Subcutaneous abdominal adipose tissue (tissue), 5 donors: ENCODE measurements around the gene ACER3.

Experiments used
- H3K27ac ChIP-seq: one replicate; pipeline ENCODE4 v1.7.0; 2013; ENCODE audit warnings: low read depth, mild to moderate bottlenecking, inconsistent platforms, low read length, moderate library complexity
- H3K27me3 ChIP-seq, 5 donors: one replicate each; pipeline ENCODE4 v1.7.0; 2013; ENCODE audit warnings: low read length in 5 of 5, inconsistent platforms in 1 of 5; ENCODE audit not compliant: control insufficient read depth in 5 of 5, insufficient read depth in 4 of 5
- H3K36me3 ChIP-seq, 5 donors: one replicate each; pipeline ENCODE4 v1.7.0; 2013; ENCODE audit warnings: low read length in 5 of 5; ENCODE audit not compliant: control insufficient read depth in 5 of 5, insufficient read depth in 5 of 5
- H3K4me1 ChIP-seq, 5 donors: one replicate each; pipeline ENCODE4 v1.7.0; 2013; ENCODE audit warnings: low read length in 5 of 5, mild to moderate bottlenecking in 3 of 5, moderate library complexity in 1 of 5; ENCODE audit not compliant: control insufficient read depth in 5 of 5, insufficient read depth in 5 of 5
- H3K4me3 ChIP-seq, 5 donors: one replicate each; pipeline ENCODE4 v1.7.0; 2013; ENCODE audit warnings: low read length in 5 of 5, low read depth in 1 of 5
- H3K9ac ChIP-seq, 5 donors: one replicate each; pipeline ENCODE4 v1.7.0; 2013; ENCODE audit warnings: low read length in 5 of 5, mild to moderate bottlenecking in 4 of 5, moderate library complexity in 3 of 5
- H3K9me3 ChIP-seq, 5 donors: one replicate each; pipeline ENCODE4 v1.7.0; 2013; ENCODE audit warnings: low read length in 5 of 5; ENCODE audit not compliant: control insufficient read depth in 5 of 5
- donor health status: healthy.
- donor health status: healthy.
- donor health status: healthy.
- donor health status: healthy.
- donor health status: healthy.

The ACER3 gene

DNA sequence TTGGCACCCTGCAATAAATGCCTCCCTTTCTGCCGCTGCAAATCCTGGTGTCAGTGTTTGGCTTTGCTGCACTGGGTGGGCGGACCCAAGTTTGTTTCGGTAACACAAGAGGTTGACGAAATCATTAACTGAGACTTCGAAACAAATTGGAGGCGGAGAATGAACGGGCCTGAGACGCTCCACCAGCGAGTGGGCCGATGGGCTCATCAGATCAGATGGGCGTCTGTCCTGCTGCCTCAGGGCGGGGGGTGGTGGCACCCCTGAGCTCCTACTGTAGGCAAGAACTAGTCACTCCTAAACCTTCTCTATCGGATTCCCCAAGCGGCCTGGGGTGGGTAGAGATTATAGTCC lies 205.1 kb downstream of the ACER3 start:
- Histone ChIP-seq H3K27me3 (peaks cover 0 to 4% (median 0%) of the 10 kb centered on the region in 5 donors), H3K4me1 (peaks cover 0 to 25% (median 19%) of the 10 kb centered on the region in 5 donors), H3K36me3 (no peaks in the 10 kb centered on the region), H3K9me3 (peaks cover 0 to 6% (median 0%) of the 10 kb centered on the region in 5 donors), H3K27ac (peak overlapping the region; percentile 79), H3K4me3 (peak overlapping the region; percentile 68 to 75 (median 70)), H3K9ac (peak overlapping the region in 4 of 5 donors; percentile 70 to 87 (median 85))

- Histone ChIP-seq H3K36me3 (no peaks in the 10 kb centered on the region), H3K9ac (peak within 1 kb of the TSS in 4 of 5 donors; percentile 70 to 87 (median 85)), H3K4me3 (peak within 1 kb of the TSS; percentile 68 to 75 (median 70)), H3K27me3 (peaks cover 0 to 4% (median 0%) of the 10 kb centered on the region in 5 donors), H3K27ac (peak within 1 kb of the TSS; percentile 79), H3K4me1 (peaks cover 0 to 25% (median 19%) of the 10 kb centered on the region in 5 donors), H3K9me3 (peaks cover 0 to 6% (median 0%) of the 10 kb centered on the region in 5 donors)
Observed at GRCh38 chr11:77066229-77067042, 205.7 kb downstream of the ACER3 start, which contains the start of gene CAPN5. CAPN5 (plus strand) TSS chr11:77066971; CDS start chr11:77084887, 17,916 bp downstream.

- peaks cover 0 to 4% (median 0%) of the 10 kb centered on the region in 5 donors for H3K27me3 ChIP-seq
- peak overlapping the region in 2 of 5 donors; percentile 66 to 68 for H3K4me3 ChIP-seq
- H3K9me3 ChIP-seq, result no peaks in the 10 kb centered on the region
- H3K36me3 ChIP-seq, result no peaks in the 10 kb centered on the region
- peaks cover 5 to 38% (median 31%) of the 10 kb centered on the region in 5 donors for H3K4me1 ChIP-seq
- no peak overlapping the region for H3K27ac ChIP-seq
- peak overlapping the region in 2 of 5 donors; percentile 13 to 44 for H3K9ac ChIP-seq
Observed at GRCh38 chr11:77067861-77068443, 207.2 kb downstream of the ACER3 start.

DNA sequence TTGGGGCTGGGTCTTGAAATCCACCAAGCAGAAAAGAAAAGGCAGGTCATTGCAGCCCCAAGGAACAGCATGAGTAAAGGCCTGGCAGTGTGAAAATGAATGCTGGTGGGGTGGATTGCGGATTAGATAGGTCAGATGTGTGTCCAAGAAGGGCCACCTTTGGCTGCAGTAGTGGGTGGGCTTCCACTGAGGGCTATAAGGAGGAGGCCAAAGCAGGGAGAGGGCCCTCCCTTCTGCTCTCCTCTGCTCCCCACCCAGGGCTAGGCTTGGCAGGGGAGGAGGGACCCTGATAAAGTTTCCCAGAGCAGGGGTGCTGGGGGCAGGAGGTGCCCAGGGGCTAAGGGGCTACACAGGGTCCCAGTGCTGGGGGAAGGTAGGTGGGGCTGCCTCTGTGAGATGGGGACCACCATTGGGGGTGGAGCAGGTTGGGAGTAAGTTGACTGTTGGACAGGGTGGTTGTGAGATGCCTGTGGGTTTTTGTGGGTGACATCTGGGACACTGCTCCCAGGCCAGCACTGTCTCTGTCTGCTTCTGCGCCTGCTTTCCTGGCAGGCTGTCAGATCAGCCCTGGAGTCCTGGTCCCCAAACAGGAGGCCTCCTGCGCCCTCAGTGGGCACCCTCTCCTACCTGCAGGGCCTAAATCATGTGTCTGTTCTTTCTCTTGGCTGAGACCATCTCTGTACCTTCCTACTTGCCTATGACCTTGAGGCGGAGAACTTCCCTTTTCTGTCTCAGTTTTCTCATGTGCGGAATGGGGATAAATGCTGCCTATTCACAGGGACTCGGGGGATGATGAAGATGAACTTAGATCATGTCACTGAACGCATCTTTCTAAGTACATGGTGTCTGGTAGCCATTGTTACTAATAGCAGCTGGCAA lies 208.0 kb downstream of the ACER3 start:
- Histone ChIP-seq H3K9me3 (no peaks in the 10 kb centered on the region), H3K36me3 (no peaks in the 10 kb centered on the region), H3K4me1 (peaks cover 13 to 45% (median 39%) of the 10 kb centered on the region in 5 donors), H3K27ac (no peak overlapping the region), H3K9ac (peak overlapping the region in 1 of 5 donors; percentile 13), H3K4me3 (no peak overlapping the region), H3K27me3 (peaks cover 0 to 4% (median 0%) of the 10 kb centered on the region in 5 donors)

GRCh38 chr11:77069336-77069968 lies 208.7 kb downstream of the ACER3 start:
- Histone ChIP-seq H3K4me3 (no peak overlapping the region), H3K36me3 (no peaks in the 10 kb centered on the region), H3K4me1 (peaks cover 17 to 53% (median 46%) of the 10 kb centered on the region in 5 donors), H3K9ac (no peak overlapping the region), H3K9me3 (no peaks in the 10 kb centered on the region), H3K27ac (no peak overlapping the region), H3K27me3 (peaks cover 0 to 4% (median 0%) of the 10 kb centered on the region in 5 donors)

- Histone ChIP-seq H3K27ac (no peak overlapping the region), H3K36me3 (no peaks in the 10 kb centered on the region), H3K4me1 (peaks cover 17 to 56% (median 49%) of the 10 kb centered on the region in 5 donors), H3K9ac (no peak overlapping the region), H3K4me3 (no peak overlapping the region), H3K27me3 (peaks cover 0 to 4% (median 0%) of the 10 kb centered on the region in 5 donors), H3K9me3 (no peaks in the 10 kb centered on the region)
Observed at GRCh38 chr11:77069969-77070582, 209.4 kb downstream of the ACER3 start.

GRCh38 chr11:77071077-77071476 lies 210.4 kb downstream of the ACER3 start:
- Histone ChIP-seq H3K36me3 (no peaks in the 10 kb centered on the region), H3K27me3 (peaks cover 0 to 4% (median 0%) of the 10 kb centered on the region in 5 donors), H3K4me1 (peaks cover 17 to 50% (median 41%) of the 10 kb centered on the region in 5 donors), H3K27ac (no peak overlapping the region), H3K9ac (no peak overlapping the region), H3K9me3 (no peaks in the 10 kb centered on the region), H3K4me3 (no peak overlapping the region)

DNA sequence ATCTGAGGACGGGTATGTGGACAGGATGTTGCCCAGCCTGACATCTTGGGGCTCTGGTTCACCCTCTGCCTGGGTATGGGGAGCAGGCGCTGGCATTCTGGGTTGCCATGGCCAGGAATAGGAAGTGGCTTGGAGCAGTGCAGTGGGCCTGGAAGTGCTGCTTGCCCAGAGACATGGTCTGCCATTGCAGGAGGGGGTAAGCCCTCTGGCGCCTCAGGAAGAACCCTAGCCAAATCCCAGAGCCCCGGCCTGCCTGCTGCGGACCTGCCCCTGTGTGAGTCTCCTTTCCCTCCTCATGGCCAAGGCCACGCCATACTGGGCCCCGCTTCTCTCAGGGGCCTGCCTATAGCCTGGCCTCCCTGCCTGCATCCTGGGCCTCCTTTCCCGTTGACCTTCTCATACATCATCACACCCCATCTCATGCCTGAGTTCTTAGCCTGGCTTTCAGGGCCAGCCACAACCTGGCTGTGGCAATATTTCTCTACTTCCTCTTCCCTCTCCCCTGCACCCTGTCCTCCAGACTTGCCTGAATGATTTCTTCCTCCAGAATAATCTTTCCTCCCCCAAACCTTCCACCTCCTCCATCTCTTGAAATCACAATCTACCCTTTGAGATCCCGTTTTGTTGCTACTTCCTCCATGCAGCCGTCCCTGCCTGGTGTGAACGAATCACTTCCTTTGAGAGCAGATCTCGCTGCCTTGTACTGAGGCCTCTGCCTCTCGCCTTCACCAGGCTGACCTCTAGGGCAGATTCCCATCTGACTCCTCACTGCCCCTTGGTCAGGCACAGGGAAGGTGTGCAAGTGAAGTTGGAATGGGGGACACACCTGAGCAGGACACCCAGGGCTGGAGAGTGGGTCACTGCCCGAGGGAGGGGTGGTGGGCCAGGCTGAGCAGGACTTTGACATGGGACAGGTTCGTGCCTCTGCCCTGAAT lies 211.2 kb downstream of the ACER3 start:
- Histone ChIP-seq H3K9me3 (no peaks in the 10 kb centered on the region), H3K36me3 (no peaks in the 10 kb centered on the region), H3K9ac (no peak overlapping the region), H3K27ac (no peak overlapping the region), H3K4me3 (no peak overlapping the region), H3K4me1 (peaks cover 17 to 46% (median 37%) of the 10 kb centered on the region in 5 donors), H3K27me3 (peaks cover 0 to 4% (median 0%) of the 10 kb centered on the region in 5 donors)
